K562 (cell line): ENCODE measurements around the gene HSPA4. TPM values are rescaled to one million over a fixed set of nuclear protein-coding genes. Genes with fewer than 3 reads are reported as not detected.
A peak's percentile ranks its signal among the peaks of the same experiment; 100 is the strongest.

Experiments used
- ARID2 ChIP-seq: fragments of 450-650 bp; IDR thresholded peaks from 2 replicates; pipeline ENCODE4 v1.6.1; 2017; ENCODE audit warnings: antibody characterized with exemption, mild to moderate bottlenecking
- CCAR2 ChIP-seq: fragments of 200-400 bp; formaldehyde crosslinking; IDR thresholded peaks from 2 replicates; pipeline ENCODE4 v1.6.1; 2017; ENCODE audit warnings: mild to moderate bottlenecking, low read depth, low read length
- CEBPB ChIP-seq: fragments of 450-650 bp; IDR thresholded peaks from 2 replicates; pipeline ENCODE4 v1.6.1; 2016; ENCODE audit warnings: missing genetic modification characterization, missing compliant biosample characterization
- E2F3 ChIP-seq: fragments of 250-450 bp; sonication (Bioruptor Pico); IDR thresholded peaks from 2 replicates; pipeline ENCODE4 v1.4.0; 2020; ENCODE audit warnings: mild to moderate bottlenecking
- HNRNPK ChIP-seq: fragments of 200-400 bp; formaldehyde crosslinking; IDR thresholded peaks from one replicate; pipeline ENCODE4 v1.6.1; 2018; ENCODE audit warnings: mild to moderate bottlenecking, low read depth, low read length; ENCODE audit not compliant: poor library complexity, severe bottlenecking
- NFXL1 ChIP-seq: fragments of 450-650 bp; formaldehyde crosslinking; IDR thresholded peaks from 2 replicates; pipeline ENCODE4 v1.4.0; 2021; ENCODE audit warnings: mild to moderate bottlenecking
- POU5F1 ChIP-seq: fragments of 150-350 bp; IDR thresholded peaks from 2 replicates; pipeline ENCODE4 v1.6.1; 2014; ENCODE audit warnings: borderline replicate concordance, low read length, low read depth, mild to moderate bottlenecking; ENCODE audit not compliant: partially characterized antibody
- SAP30 ChIP-seq: fragments of 200-600 bp; sonication (generic); IDR thresholded peaks from 2 replicates; pipeline ENCODE4 v1.6.1; 2012; ENCODE audit warnings: borderline replicate concordance, low read depth, mild to moderate bottlenecking, moderate library complexity, low read length, control low read depth, inconsistent platforms; ENCODE audit not compliant: insufficient read depth, poor library complexity, severe bottlenecking
- SETDB1 ChIP-seq: IDR thresholded peaks from one replicate; pipeline ENCODE4 v1.6.1; 2012; ENCODE audit warnings: low read length, control low read depth, inconsistent platforms
- SMAD4 ChIP-seq: fragments of 250-450 bp; sonication (Bioruptor Pico); conservative IDR thresholded peaks from 2 replicates; pipeline ENCODE4 v1.8.0; 2021; ENCODE audit warnings: inconsistent platforms, mild to moderate bottlenecking, moderate library complexity
- TAF7 ChIP-seq: fragments of 450-650 bp; IDR thresholded peaks from 2 replicates; pipeline ENCODE4 v1.6.1; 2016; ENCODE audit warnings: missing genetic modification characterization, missing compliant biosample characterization
- TAL1 ChIP-seq: fragments of 450-650 bp; IDR thresholded peaks from 2 replicates; pipeline ENCODE4 v1.6.1; 2016; ENCODE audit warnings: mild to moderate bottlenecking
- ZNF174 ChIP-seq: fragments of 250-450 bp; sonication (Bioruptor Pico); IDR thresholded peaks from 2 replicates; pipeline ENCODE4 v1.4.0; 2020; ENCODE audit warnings: mild to moderate bottlenecking
- ZNF217 ChIP-seq: sonication (generic); formaldehyde crosslinking; IDR thresholded peaks from 2 replicates; pipeline ENCODE4 v1.8.0; 2022; ENCODE audit warnings: mild to moderate bottlenecking, missing genetic modification reagents
- polyA plus RNA-seq, 8 experiments: library from polyadenylated mRNA; depleted of rRNA in 4 of 8; stranded (reverse) in 5 of 8; unstranded in 3 of 8; fragments of >200 nt; fragmentation: Nextera tagmentation in 2 of 8; fragmentation: Illumina TruSeq in 1 of 8; extraction: Ambion mirVana in 2 of 8; extraction: Trizol in 1 of 8; gene quantifications; 2 replicates each; pipeline versions ENCODE4 v1.2.1 to v1.2.3, GENCODE V29; 2011 to 2014; ENCODE audit warnings: inconsistent platforms in 1 of 8, missing spikeins in 1 of 8
- total RNA-seq, 7 experiments: library from RNA; depleted of rRNA in 6 of 7; stranded (reverse); fragments of >200 nt in 6 of 7; fragmentation: Illumina TruSeq in 2 of 7; extraction: Trizol in 2 of 7; gene quantifications; 2 replicates each; pipeline versions ENCODE4 v1.2.1 to v1.2.3, GENCODE V29; 2011 to 2021; ENCODE audit warnings: low replicate concordance in 1 of 7
- TF ChIP-seq, protein P1 (sequence below): IDR thresholded peaks from 2 replicates; pipeline ENCODE4 v1.6.1; 2016; ENCODE audit warnings: missing genetic modification characterization, missing compliant biosample characterization
- TF ChIP-seq, protein P2 (sequence below): IDR thresholded peaks from 2 replicates; pipeline ENCODE4 v1.6.1; 2014; ENCODE audit warnings: antibody characterized with exemption
- TF ChIP-seq, protein P3 (sequence below): conservative IDR thresholded peaks from 2 replicates; pipeline ENCODE4 v1.6.1; 2011; ENCODE audit warnings: low read depth, mild to moderate bottlenecking, low read length; ENCODE audit not compliant: control insufficient read depth
- TF ChIP-seq, protein P4 (sequence below): sonication (generic); formaldehyde crosslinking; IDR thresholded peaks from 2 replicates; pipeline ENCODE4 v1.8.1; 2023; ENCODE audit warnings: mild to moderate bottlenecking, missing genetic modification reagents
- TF ChIP-seq, protein P5 (sequence below): IDR thresholded peaks from 3 replicates; pipeline ENCODE4 v1.6.1; 2011; ENCODE audit warnings: borderline replicate concordance, mild to moderate bottlenecking; ENCODE audit not compliant: insufficient read length, insufficient read depth

The HSPA4 gene
- total and polyA plus RNA-seq, 9 of the 15 experiments (the other 6 are each of a cell fraction or from before 2014, with no cell fraction given): 90.3 to 286 (median 148) TPM

DNA sequence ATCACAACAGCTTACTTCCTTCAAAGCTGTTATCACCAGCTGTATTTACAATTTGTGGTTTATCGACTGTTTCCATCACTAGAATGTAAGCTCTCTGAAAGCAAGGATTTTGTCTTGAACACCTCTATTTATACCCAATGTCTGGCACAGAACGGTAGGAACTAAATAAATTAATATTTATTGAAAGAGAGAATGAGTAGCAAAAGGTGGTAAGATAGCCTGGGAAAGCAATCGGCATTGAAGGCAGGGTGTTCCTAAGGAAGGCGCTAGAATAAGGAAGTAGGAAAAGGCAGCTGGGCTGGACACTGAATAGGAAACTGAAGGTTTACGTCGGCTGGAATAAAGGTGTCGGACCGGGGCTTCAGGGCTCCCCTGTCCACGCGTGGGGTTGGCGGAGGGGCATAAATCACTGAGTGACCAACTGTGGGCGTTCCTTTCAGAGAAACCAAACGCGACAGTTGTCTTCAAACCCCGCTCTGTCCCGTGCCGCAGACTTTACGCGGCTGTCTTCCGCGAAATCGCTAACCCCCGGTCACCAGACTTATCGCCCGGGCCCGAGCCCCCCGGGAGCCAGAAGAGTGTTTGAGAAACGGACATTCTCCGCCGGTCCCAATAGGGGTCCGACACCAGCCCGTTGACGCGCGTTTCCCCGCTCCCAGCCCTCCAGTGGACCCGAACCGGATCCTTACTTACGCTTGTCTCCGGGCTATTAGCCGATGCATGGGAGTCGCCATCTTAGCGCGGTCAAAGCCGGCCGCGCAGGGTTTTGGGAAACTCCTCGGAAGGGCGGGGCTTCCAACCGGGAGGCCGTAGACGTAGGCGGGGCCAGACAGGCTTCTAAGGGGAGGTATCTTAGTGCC is 25.8 kb upstream of the HSPA4 start, which contains the start of gene ZCCHC10 (continued):
- TF ChIP-seq, protein P1, sequence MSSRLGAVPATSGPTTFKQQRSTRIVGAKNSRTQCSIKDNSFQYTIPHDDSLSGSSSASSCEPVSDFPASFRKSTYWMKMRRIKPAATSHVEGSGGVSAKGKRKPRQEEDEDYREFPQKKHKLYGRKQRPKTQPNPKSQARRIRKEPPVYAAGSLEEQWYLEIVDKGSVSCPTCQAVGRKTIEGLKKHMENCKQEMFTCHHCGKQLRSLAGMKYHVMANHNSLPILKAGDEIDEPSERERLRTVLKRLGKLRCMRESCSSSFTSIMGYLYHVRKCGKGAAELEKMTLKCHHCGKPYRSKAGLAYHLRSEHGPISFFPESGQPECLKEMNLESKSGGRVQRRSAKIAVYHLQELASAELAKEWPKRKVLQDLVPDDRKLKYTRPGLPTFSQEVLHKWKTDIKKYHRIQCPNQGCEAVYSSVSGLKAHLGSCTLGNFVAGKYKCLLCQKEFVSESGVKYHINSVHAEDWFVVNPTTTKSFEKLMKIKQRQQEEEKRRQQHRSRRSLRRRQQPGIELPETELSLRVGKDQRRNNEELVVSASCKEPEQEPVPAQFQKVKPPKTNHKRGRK: no peak
- peak; percentile 92 for TF ChIP-seq TAF7
- TF ChIP-seq NFXL1 (CRISPR knock-in tag): no peak
- no peak for TF ChIP-seq ZNF174 (CRISPR knock-in tag)
- no peak for TF ChIP-seq HNRNPK
- TF ChIP-seq, protein P2, sequence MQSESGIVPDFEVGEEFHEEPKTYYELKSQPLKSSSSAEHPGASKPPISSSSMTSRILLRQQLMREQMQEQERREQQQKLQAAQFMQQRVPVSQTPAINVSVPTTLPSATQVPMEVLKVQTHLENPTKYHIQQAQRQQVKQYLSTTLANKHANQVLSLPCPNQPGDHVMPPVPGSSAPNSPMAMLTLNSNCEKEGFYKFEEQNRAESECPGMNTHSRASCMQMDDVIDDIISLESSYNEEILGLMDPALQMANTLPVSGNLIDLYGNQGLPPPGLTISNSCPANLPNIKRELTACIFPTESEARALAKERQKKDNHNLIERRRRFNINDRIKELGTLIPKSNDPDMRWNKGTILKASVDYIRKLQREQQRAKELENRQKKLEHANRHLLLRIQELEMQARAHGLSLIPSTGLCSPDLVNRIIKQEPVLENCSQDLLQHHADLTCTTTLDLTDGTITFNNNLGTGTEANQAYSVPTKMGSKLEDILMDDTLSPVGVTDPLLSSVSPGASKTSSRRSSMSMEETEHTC: no peak
- no peak for TF ChIP-seq CEBPB (tag)
- TF ChIP-seq CCAR2: no peak
- no peak for TF ChIP-seq E2F3
- TF ChIP-seq ARID2: no peak
- TF ChIP-seq POU5F1: no peak
- no peak for TF ChIP-seq SETDB1
- TF ChIP-seq ZNF217 (CRISPR knock-in tag): no peak
- TF ChIP-seq SMAD4 (CRISPR knock-in tag): peak; percentile 78
- peak; percentile 68 for TF ChIP-seq SAP30
- TF ChIP-seq, protein P3, sequence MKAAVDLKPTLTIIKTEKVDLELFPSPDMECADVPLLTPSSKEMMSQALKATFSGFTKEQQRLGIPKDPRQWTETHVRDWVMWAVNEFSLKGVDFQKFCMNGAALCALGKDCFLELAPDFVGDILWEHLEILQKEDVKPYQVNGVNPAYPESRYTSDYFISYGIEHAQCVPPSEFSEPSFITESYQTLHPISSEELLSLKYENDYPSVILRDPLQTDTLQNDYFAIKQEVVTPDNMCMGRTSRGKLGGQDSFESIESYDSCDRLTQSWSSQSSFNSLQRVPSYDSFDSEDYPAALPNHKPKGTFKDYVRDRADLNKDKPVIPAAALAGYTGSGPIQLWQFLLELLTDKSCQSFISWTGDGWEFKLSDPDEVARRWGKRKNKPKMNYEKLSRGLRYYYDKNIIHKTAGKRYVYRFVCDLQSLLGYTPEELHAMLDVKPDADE: 0 out of 2 replicates have a peak, but pooled peaks have one; percentile 46
- TF ChIP-seq, protein P4, sequence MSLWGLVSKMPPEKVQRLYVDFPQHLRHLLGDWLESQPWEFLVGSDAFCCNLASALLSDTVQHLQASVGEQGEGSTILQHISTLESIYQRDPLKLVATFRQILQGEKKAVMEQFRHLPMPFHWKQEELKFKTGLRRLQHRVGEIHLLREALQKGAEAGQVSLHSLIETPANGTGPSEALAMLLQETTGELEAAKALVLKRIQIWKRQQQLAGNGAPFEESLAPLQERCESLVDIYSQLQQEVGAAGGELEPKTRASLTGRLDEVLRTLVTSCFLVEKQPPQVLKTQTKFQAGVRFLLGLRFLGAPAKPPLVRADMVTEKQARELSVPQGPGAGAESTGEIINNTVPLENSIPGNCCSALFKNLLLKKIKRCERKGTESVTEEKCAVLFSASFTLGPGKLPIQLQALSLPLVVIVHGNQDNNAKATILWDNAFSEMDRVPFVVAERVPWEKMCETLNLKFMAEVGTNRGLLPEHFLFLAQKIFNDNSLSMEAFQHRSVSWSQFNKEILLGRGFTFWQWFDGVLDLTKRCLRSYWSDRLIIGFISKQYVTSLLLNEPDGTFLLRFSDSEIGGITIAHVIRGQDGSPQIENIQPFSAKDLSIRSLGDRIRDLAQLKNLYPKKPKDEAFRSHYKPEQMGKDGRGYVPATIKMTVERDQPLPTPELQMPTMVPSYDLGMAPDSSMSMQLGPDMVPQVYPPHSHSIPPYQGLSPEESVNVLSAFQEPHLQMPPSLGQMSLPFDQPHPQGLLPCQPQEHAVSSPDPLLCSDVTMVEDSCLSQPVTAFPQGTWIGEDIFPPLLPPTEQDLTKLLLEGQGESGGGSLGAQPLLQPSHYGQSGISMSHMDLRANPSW (CRISPR knock-in tag): peak; percentile 77; the same call in 1 of the 2 replicates
- TF ChIP-seq, protein P5, sequence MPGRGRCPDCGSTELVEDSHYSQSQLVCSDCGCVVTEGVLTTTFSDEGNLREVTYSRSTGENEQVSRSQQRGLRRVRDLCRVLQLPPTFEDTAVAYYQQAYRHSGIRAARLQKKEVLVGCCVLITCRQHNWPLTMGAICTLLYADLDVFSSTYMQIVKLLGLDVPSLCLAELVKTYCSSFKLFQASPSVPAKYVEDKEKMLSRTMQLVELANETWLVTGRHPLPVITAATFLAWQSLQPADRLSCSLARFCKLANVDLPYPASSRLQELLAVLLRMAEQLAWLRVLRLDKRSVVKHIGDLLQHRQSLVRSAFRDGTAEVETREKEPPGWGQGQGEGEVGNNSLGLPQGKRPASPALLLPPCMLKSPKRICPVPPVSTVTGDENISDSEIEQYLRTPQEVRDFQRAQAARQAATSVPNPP: no peak
- TF ChIP-seq TAL1: no peak
